ENCODE measurements around the gene PRPH2. TPM values are rescaled to one million over a fixed set of nuclear protein-coding genes. Genes with fewer than 3 reads are reported as not detected.
A peak's percentile ranks its signal among the peaks of the same experiment; 100 is the strongest.

PRPH2 gene, protein sequence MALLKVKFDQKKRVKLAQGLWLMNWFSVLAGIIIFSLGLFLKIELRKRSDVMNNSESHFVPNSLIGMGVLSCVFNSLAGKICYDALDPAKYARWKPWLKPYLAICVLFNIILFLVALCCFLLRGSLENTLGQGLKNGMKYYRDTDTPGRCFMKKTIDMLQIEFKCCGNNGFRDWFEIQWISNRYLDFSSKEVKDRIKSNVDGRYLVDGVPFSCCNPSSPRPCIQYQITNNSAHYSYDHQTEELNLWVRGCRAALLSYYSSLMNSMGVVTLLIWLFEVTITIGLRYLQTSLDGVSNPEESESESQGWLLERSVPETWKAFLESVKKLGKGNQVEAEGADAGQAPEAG
- total RNA-seq (2014; rRNA removed; shearing (Covaris generic)): not detected in 2 replicates
- polyA plus RNA-seq (2014; cell fraction: nucleus; rRNA removed): not detected in 2 replicates

DNA sequence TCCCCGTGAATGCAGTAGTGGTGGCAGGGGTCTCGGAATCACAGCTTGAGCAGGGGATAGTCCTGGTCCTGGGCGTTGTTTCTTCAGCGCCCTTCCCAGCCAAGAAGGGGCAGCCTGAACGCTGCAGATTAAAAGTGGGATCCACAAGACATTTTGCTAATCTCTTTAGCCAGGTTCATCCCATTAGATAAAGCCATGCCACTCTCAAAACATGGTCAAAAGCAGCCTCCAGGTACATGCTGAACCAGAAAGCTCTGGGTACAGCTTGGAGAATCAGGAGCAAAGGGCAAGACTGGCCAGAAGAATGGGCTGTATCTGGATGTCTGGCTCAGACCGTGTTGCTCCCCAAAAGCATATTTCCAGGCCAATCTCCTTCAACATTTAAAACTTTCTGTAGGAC is at the start of gene PRPH2:
PRPH2 (minus strand) TSS at position 101 of the 400 bp plus-strand sequence. CDS start 263 bp downstream, outside the sequence.
- DNase-seq (ENCODE audit: extremely low read depth, low read depth): no peak

DNA sequence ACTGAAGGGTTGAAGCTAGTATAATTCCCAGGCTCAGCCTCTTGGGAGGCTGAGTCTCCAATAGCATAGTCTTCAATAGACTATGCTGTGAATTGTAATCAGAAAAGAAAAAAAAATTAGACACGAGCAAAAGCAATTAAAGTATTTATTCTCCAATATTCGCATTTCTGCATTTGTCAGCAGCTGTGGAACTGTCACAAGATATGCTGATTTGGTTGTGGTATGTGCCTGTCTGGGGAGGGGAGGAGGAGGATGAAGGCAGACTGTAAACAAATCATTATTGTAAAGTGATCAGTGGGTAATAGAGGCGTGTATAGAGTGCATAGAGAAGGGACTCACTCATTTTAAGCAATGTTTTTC is 49.3 kb upstream of the PRPH2 start:
- DNase-seq (ENCODE audit: extremely low read depth, low read depth): no peak

DNA sequence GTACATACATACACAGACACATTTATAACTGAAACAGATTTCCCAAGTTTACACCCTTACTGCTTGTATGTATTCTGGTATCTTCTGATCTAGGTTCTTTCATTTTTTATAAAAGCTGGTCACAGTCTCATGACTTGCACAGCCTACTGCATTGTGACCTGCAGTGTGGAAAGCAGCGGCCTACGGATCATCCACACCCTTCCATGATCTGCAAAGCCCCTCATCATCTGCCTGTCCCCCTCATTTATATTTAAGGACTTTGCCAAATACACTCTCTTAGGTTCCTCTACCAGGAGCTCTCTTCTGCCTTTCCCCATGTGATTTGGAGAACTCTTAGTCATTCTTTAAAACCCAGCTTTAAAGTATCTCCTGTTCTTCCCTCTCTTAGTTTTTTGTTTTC is 47.4 kb upstream of the PRPH2 start:
- no peak for DNase-seq (ENCODE audit: extremely low read depth, low read depth)

DNA sequence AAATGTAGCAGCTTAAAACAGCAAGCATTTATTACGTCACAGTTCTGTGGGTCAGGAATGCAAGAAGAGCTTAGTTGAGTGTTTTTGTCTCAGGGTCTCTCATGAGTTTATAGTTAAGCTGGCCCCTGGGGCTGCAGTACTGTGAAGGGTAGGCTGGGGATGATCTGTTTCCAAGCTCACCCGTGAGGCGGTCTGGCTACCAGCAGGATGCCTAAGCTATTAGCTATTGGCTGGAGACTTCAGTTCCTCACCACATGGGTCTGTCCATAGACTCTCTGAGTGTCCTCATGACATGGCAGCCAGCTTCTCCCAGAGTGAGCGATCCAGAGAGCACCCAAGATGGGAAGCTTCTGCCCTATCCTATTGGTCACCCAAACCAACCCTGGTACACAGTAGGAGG is 46.7 kb upstream of the PRPH2 start:
- DNase-seq (ENCODE audit: extremely low read depth, low read depth): no peak

DNA sequence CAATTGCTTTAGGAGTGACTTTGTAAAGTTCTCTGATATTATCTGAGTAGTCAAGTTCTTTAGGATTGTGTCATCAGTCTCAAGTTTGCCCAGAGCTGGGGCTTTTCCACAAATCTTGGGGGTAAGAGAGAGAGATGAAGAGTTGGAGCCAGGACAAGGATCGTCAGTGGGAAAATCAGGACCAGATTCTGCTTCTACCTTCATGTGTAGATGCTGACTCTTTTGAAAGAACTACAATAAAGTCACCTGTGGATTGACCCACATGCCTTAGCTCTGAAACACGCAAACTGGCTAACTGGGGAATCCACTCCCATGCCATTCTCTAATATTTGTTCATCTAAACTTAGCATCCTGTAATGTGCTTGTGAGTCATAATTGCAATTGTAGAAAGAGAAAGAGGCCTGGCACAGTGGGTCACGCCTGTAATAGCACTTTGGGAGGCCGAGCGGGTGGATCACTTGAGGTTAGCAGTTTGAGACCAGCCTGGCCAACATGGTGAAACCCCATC is 43.8 kb upstream of the PRPH2 start:
- no peak for DNase-seq (ENCODE audit: extremely low read depth, low read depth)

DNA sequence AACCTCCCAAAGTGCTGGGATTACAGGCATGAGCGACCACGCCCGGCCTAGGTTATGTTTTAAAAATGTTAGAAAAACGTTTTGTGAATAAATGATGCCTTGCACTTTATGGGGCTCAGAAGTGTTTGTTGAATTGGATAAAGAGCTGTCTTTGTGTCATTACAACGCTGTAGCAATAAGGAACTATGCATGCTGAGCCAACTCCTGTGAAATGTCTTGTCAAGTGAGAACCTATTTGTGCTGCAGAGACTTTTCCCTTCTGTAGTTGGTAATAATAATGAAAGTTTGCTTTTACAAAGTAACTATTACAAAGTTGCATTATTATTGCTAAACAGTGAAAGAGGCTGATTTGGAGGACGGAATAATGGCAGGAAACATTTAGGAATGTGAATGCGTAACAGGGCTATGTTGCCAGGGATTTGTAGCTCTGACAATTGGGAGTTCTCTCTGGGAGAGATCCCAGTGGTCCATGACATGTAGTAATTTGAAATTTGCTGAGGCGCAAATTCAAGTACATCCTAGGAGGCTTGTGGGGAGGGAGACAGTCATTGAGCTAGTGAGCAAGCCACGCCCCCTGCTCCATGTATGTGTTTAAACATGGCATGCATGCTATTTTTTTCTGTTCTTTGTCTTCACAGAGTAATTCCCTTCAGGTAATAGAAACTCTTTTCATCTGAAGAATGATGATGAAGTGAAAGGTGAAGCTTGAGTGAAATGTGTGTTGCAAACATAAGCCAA is 42.7 kb upstream of the PRPH2 start:
- DNase-seq (ENCODE audit: extremely low read depth, low read depth): no peak

DNA sequence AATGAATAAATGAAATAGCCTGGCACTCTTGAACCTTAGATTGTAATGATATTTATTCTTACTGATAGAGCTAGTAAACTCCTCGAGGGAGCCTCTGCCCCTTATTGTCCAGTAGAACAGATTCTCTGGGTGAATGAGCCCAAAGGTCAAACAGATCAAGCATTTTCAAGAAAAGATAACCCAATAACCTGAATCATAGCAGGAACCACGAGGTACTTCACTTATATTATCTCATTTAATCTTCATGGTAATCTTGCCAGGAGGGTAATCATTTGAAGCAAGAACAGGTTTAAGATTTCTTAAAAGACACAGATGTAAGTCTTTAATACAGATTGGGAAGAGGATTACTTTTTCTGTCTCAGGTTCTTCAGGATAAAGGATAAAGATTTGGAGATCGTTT is 40.6 kb upstream of the PRPH2 start:
- no peak for DNase-seq (ENCODE audit: extremely low read depth, low read depth)

DNA sequence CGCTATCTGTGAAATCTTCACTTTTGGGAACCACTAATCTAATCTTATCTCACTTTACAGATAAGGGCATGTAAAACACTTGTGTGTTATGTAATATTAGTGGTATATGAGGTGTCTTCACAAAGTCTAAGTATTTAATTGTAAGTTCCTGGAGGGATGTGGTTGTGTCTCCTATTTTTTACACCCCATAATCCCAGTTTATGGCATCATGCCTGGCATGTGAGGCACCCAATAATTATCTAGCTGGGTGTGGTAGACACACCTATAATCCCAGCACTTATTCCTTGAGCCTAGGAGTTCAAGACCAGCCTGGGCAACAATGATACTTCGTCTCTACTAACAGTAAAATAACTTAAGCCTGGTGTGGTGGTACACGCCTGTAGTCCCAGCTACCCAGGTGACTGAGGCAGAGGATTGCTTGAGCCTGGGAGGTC is 40.0 kb upstream of the PRPH2 start:
- DNase-seq (ENCODE audit: extremely low read depth, low read depth): no peak

DNA sequence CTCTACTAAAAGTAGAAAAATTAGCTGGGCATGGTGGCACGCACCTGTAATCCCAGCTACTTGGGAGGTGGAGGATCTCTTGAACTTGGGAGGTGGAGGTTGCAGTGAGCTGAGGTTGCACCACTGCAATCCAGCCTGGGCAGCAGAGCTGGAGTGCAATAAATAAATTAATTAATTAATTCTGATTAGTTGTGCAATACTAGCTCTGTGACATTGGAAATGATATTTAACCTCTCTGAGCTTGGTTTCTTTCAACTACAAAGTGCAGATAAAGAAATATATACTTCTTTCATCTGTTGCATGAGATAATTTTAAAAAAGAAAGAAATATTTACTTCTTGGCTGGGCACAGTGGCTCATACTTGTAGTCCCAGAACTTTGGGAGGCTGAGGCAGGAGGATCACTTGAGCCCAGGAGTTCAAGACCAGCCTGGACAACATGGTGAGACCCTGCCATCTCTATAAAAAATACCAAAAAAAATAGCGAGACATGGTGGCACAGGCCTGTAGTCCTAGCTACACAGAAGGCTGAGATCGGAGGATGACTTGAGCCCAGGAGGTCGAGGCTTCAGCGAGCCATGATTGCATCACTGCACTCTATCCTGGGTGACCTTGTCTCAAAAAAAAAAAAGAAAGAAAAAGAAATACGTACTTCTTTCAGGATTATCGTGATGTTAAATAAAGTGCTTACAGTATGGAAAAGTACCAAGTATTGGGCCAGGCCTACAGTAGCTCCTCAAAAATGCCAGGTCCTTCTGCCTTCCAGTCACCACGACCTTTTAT is 39.1 kb upstream of the PRPH2 start:
- no peak for DNase-seq (ENCODE audit: extremely low read depth, low read depth)

DNA sequence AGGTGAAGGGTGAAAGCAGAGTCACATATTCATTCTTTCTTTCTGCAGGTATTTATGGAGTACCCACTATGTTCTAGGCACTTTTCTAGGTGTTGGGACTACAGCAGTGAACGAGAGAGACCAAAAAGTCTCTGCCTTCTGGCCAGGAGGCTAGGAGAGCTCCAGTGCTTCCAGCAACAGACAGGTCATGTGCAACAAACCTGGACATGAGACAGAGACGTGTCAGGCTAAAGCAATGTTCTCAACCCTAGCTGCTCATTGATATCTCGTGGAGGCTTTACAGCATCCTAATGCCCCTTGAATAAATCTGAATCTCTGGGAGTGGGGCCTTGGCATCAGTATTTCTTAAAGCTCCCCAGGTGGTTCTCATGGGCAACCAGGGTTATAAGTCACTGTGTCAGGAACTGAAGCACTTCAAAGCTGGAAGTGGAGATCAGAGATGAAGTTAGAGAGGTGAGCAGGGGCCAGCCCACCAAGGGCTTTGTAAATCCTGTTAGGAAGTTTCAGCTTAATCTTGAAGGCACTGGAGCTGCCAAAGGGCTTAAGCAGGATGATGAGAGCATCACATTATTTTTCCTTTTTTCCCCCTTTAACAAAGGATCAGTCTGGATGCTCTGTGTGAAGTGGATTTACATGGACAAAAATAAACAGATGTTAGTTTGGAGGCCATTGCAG is 36.5 kb upstream of the PRPH2 start:
- no peak for DNase-seq (ENCODE audit: extremely low read depth, low read depth)

DNA sequence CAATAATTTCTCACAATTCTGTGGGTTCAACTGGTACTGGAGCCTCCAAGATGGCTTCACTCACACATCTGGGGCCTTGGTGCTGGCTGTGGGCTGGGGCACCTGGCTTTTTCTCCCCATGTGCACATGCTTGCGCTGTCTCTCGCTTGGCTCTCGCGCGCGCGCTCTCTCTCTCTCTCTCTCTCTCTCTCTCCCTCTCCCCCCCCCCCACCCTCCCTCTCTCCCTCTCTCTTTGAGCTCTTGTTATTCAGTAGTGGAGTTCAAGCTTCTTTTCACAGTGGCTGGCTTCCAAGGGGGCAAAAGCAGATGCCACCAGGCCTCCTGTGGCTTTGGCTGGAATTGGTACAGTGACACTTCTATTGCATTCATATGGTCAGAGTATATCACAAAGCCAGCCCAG is 34.3 kb upstream of the PRPH2 start:
- no peak for DNase-seq (ENCODE audit: extremely low read depth, low read depth)

DNA sequence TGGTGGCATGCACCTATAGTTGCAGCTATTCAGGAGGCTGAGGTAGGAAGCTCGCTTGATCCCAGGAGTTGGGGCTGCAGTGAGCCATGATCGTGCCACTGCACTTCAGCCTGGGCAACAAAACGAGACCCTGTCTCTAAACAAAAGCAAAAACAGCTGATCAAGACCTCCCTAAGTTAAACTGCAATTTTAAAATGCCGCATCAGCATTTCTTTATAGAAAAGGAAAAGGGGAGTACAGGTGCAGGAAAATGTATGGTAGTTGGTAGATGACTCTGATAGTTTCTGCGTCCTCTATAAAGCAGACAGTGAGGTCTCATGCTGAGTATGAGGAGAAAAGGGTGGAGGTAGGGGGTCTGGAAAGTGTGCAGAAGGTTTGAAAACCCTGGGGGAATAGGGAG is 32.4 kb upstream of the PRPH2 start:
- no peak for DNase-seq (ENCODE audit: extremely low read depth, low read depth)

DNA sequence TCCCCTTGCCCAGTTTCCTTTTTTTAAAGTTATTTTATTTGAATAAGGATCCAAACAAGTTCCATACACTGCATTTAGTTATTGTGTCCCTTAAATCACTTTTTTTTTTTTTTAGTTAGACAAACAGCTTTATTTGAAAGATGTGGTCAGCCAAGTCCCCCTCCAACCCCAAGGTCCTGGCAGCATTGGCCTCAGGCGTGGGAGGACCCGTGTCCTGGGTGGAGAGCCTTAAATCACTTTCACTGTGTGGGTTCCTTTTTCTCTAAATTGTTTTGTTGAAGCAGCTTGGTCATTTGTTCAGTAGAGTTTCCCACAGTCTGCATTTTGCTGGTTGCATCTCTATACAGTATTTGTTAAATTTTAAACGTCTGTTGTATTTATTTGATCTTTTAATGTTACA is 28.7 kb upstream of the PRPH2 start:
- DNase-seq (ENCODE audit: extremely low read depth, low read depth): no peak

DNA sequence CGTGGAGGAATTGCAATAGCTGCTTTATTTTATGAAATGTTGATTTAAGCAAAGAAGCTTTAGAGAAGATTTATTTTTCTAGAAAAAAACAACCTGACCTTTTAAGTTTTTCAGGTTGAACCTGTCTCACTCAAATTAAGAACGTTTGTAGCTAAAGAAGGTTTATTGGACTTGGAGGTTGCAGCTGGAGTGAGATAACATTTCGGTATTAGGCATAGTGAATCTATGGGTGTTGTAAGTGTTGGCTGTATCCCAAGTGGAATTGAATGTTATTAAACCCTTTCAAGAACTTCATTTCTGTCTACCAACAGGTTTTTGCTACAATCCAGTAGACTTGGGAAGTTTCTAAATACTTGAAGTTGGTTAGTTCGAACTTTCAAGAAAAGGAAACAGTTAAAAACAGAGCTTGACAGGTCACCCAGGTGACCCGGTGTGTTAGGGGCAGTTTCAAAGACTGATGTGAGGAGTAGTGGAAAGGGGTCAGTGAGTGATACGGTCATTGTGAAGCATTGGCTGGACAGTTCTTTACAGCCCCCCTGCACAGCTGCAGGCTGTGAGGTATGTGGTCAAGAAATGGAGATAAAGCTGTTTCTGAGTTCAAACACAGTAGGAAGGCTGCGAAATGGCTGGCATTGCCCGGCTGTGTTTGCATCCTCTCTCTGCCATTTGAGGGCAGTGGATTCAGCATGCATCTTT is 26.0 kb upstream of the PRPH2 start:
- DNase-seq (ENCODE audit: extremely low read depth, low read depth): no peak

DNA sequence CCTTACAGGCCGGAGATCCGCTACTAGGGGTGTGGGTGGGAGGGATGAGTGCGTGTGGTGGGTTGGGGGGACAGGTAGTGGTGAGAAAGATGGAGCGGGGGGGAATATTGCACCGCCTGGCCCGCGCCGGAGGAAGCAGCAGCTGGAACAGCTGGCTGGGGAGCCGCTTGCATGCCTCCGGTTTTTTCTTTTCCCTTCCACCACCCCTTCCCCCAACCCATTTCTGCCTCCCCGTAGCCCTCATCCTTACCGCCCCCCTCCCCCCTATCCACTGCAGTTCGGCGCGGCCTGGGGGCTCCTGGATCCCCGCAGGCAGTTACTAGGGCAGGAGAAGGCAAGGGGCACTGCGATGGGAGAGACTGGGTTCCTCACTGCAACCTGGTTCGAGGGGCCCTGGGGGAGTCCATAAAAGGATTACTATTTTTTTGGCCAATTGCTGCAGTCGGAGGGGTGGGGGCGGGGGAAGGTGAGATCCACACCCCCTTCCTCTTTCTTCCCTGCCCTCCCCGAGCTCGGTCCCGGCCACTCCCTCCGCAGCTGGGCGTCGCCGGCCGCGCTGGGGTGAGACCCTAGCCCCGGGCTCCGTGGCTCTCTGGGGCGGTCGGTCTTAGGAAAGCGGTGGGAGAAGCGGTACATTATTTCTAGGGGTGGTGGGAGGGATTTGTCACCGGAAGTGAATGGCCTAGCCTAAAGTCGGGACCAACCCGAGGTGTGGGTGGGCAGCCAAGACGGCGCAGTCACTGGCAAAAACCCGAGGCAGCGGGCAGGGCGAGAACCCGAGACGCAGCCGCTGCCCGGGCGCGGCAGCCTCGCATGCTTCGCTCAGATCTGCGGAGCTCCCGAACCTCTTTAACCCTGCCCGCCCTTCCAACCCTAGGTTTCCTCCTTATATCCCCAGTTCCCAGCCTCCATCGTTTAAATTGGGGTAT is 24.3 kb upstream of the PRPH2 start:
- DNase-seq (ENCODE audit: extremely low read depth, low read depth): peak; percentile 74

DNA sequence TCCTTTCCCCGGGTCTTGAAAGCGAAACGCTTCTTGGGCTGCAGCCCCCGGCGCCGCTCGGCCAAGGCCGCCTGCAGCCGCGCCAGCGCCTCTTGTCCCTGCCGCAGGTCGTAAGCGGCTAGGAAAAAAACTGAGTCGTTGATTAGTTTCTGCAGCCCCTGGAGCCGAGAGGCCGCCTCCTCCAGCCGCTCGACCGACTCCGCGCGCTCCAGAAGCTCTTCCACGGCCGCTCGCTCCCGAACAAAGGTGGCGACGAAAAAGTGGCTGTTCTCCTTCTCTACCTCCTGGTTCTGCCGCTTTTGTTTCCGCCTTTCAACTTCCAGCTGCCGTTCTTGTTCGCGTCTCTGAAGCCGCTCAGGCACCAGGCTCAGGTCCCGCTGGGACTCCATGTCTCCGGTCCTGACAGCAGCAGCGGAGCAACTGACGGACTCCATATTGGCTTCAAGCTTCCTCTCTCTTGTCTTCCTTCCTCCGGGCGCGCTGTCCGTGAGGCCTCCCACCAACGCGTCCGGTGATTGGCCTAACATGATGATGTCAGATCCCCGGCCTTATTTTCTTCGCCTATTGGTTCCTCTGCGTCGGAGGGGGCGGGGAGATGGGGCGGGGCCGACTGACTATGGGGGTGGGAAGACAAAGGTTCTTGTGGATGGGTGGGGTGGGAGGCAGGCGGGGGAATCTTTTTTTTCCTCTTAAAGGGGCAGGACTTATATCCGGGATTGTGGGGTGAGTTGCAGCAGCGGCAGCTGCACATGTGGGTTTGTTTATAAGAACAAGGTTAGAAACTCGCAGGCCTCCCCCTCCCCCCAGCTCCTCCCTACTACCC is 23.5 kb upstream of the PRPH2 start, which contains the start of gene TBCC:
TBCC (minus strand) TSS at position 464 of the 823 bp plus-strand sequence; CDS start at position 434, 30 bp downstream.
- peak; percentile 97 for DNase-seq (ENCODE audit: extremely low read depth, low read depth)

DNA sequence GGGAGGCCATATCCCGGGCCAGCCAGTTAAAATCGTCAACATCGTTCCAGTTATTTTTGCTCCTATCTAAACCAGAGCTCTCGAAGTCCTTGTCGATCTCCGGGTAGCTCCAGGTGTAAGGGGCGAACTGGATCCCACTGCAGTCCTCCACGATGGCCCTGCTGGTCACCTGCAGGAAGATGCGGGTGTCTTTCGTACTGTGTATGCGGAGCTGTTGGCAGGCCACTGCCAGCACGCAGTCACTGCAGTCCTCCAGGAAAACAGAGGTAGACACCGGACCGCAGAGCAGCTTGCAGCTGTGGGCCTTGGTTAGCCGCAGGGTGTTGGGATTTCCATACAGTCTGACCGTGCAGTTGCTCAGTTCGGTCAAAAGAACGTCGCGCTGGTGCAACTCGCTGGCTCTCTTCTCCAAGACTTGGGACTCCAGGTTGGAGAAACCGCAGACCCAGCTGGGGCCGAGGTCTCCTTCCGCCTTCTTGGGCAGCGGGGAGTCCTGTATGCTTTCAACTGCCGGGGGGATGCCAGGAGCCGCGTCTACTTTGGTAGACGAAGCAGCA is 22.8 kb upstream of the PRPH2 start:
- DNase-seq (ENCODE audit: extremely low read depth, low read depth): no peak

Measured in NCI-H460 (cell line).